Neuronal stem cell (in vitro differentiated cells): ENCODE results near the gene MEG3.

Source experiments
- DNase-seq: peaks from one replicate; pipeline ENCODE4 v3.0.0-alpha.2; 2013; ENCODE audit warnings: low spot score
- H2AFZ ChIP-seq: one replicate; pipeline ENCODE4 v1.6.1; 2013; ENCODE audit warnings: mild to moderate bottlenecking, low read length, inconsistent platforms
- H2AK5ac ChIP-seq: 2 replicates; pipeline ENCODE4 v1.6.1; 2013; ENCODE audit warnings: low read depth, mild to moderate bottlenecking, inconsistent platforms, low read length, moderate library complexity, mixed read lengths
- H2BK120ac ChIP-seq: 2 replicates; pipeline ENCODE4 v1.6.1; 2013; ENCODE audit warnings: low read depth, mild to moderate bottlenecking, inconsistent platforms, low read length, moderate library complexity, mixed read lengths
- H2BK12ac ChIP-seq: one replicate; pipeline ENCODE4 v1.6.1; 2013; ENCODE audit warnings: low read length, inconsistent platforms
- H2BK15ac ChIP-seq: 2 replicates; pipeline ENCODE4 v1.6.1; 2013; ENCODE audit warnings: mild to moderate bottlenecking, low read length, inconsistent platforms, mixed read lengths
- H2BK5ac ChIP-seq: one replicate; pipeline ENCODE4 v1.6.1; 2013; ENCODE audit warnings: inconsistent platforms, mild to moderate bottlenecking, low read length, moderate library complexity
- H3K14ac ChIP-seq: one replicate; pipeline ENCODE4 v1.6.1; 2013; ENCODE audit warnings: low read length, inconsistent platforms
- H3K18ac ChIP-seq: 2 replicates; pipeline ENCODE4 v1.6.1; 2013; ENCODE audit warnings: low read length, inconsistent platforms
- H3K23ac ChIP-seq: 2 replicates; pipeline ENCODE4 v1.6.1; 2013; ENCODE audit warnings: low read depth, mild to moderate bottlenecking, mixed read lengths, low read length, inconsistent platforms; ENCODE audit not compliant: poor library complexity
- H3K27ac ChIP-seq: replicated peaks from 3 replicates; pipeline ENCODE4 v1.5.1; 2013; ENCODE audit warnings: low read length, inconsistent platforms
- H3K27me3 ChIP-seq, 3 experiments: 2 replicates each; pipeline ENCODE4 v1.6.1; 2013; ENCODE audit warnings: low read length in 3 of 3, mild to moderate bottlenecking in 2 of 3, inconsistent platforms in 1 of 3, low read depth in 1 of 3, mixed read lengths in 1 of 3, moderate library complexity in 1 of 3; ENCODE audit not compliant: control insufficient read depth in 3 of 3, insufficient read depth in 3 of 3
- H3K36me3 ChIP-seq, 2 donors: replicated peaks in 1 of 2; 2 replicates each; pipeline ENCODE4 v1.6.1; 2013; ENCODE audit warnings: low read length in 2 of 2; ENCODE audit not compliant: control insufficient read depth in 2 of 2, insufficient read depth in 2 of 2
- H3K4ac ChIP-seq: 2 replicates; pipeline ENCODE4 v1.6.1; 2013; ENCODE audit warnings: inconsistent platforms, mild to moderate bottlenecking, low read length, moderate library complexity
- H3K4me1 ChIP-seq, 2 donors: 1 replicate in 1 of 2; 2 replicates in 1 of 2; pipeline ENCODE4 v1.6.1; 2013; ENCODE audit warnings: low read length in 2 of 2, low read depth in 1 of 2; ENCODE audit not compliant: control insufficient read depth in 2 of 2, insufficient read depth in 1 of 2
- H3K4me2 ChIP-seq: one replicate; pipeline ENCODE4 v1.6.1; 2013; ENCODE audit warnings: mild to moderate bottlenecking, low read length, inconsistent platforms; ENCODE audit not compliant: insufficient read depth, poor library complexity, severe bottlenecking
- H3K4me3 ChIP-seq, 2 donors: 2 replicates each; pipeline ENCODE4 v1.5.1; 2013; ENCODE audit warnings: low read length in 2 of 2, mild to moderate bottlenecking in 2 of 2, inconsistent platforms in 1 of 2, moderate library complexity in 1 of 2
- H3K79me1 ChIP-seq: one replicate; pipeline ENCODE4 v1.6.1; 2013; ENCODE audit warnings: low read depth, mild to moderate bottlenecking, inconsistent platforms, low read length, moderate library complexity
- H3K9ac ChIP-seq: one replicate; pipeline ENCODE4 v1.6.1; 2013; ENCODE audit warnings: mild to moderate bottlenecking, low read depth, low read length, inconsistent platforms; ENCODE audit not compliant: poor library complexity
- H3K9me3 ChIP-seq, 2 donors: replicated peaks in 1 of 2; 2 replicates each; pipeline versions ENCODE3 to v1.6.1; 2013; ENCODE audit warnings: low read length in 2 of 2, mild to moderate bottlenecking in 2 of 2, inconsistent platforms in 1 of 2, low read depth in 1 of 2, mixed read lengths in 1 of 2, moderate library complexity in 1 of 2; ENCODE audit not compliant: control insufficient read depth in 2 of 2, insufficient read depth in 1 of 2
- H4K8ac ChIP-seq: one replicate; pipeline ENCODE4 v1.6.1; 2013; ENCODE audit warnings: low read depth, mild to moderate bottlenecking, inconsistent platforms, low read length, moderate library complexity
- H4K91ac ChIP-seq: one replicate; pipeline ENCODE4 v1.6.1; 2013; ENCODE audit warnings: low read length, low read depth, mild to moderate bottlenecking, inconsistent platforms; ENCODE audit not compliant: poor library complexity
- WGBS, 2 donors: extraction: QIAGEN DNeasy Blood & Tissue Kit; methylation state at CpG; one replicate each; pipeline ENCODE4 v1.1.7; 2013; ENCODE audit warnings: missing lambda C conversion rate in 2 of 2, mixed read lengths in 1 of 2; ENCODE audit not compliant: insufficient read length in 2 of 2, insufficient replicate concordance in 1 of 2; ENCODE audit errors: extremely low coverage in 2 of 2; 5-methylcytosine and 5-hydroxymethylcytosine counted together

The MEG3 gene

DNA sequence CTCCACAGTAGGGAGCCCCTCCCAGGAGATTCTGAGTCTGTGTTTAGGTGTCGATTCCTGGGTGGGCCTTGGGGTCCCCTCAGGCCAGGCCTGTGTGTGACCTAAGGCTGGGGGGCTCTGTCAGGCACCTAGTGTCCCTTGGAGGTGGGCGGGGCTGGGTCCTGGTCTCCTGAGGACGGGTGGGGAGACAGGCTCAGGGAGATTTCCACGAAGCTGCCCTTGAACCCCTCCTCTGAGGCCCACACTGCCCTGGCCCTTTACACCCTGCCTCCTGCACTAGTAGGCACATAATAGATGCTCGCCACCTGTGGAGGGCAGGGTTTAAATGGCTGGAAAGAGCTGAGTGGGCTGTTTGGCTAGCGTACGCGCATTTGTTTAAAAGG, 32.9 kb downstream of the MEG3 start:
- Histone ChIP-seq H3K79me1 (no peaks in the 10 kb centered on the region), H2AK5ac (peak overlapping the region; percentile 93), H2BK12ac (peak overlapping the region; percentile 66), H3K9me3 (peaks cover 0 to 7% of the 10 kb centered on the region in 2 donors), H3K4me1 (peaks cover 0 to 10% of the 10 kb centered on the region in 2 donors), H2BK5ac (peak overlapping the region; percentile 46), H2BK120ac (no peak overlapping the region), H4K8ac (peak overlapping the region; percentile 75), H3K14ac (no peak overlapping the region), H3K4me3 (no peak overlapping the region), H3K9ac (peak overlapping the region; percentile 15), H3K23ac (no peak overlapping the region), H3K27me3 (peaks cover 0 to 14% (median 0%) of the 10 kb centered on the region in 3 experiments), H2AFZ (peak overlapping the region; percentile 13), H2BK15ac (peak overlapping the region; percentile 67), H3K4ac (peak overlapping the region; percentile 28), H3K27ac (no peak overlapping the region), H4K91ac (no peak overlapping the region), H3K18ac (peak overlapping the region; percentile 80), H3K4me2 (no peak overlapping the region), H3K36me3 (no peaks in the 10 kb centered on the region)
- no CpG with 5 or more reads among the region's 8 CpGs for WGBS, 2 donors
- no peak for DNase-seq

DNA sequence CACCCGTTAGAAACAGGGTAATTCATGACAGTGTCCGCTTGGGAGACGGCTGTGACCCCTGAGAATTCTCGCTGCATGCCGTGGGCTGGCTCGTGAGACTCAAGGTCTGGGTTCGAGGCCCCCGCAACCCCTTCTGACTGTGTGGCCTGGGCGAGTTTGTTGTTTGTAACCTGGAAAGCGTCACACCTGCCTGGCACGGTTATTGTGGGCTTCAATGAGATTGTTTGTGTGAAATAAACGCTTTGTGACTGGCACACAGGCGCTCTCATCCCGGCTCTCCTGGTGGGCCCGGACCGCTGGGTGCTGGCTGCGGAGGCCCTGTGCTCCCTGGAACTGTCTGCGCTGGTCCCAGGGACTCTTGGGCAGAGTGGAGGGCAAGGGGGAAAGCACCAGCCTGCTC, 33.9 kb downstream of the MEG3 start:
- no CpG with 5 or more reads among the region's 18 CpGs for WGBS, 2 donors
- Histone ChIP-seq H3K9me3 (peaks cover 0 to 7% of the 10 kb centered on the region in 2 donors), H3K4me1 (peaks cover 0 to 10% of the 10 kb centered on the region in 2 donors), H3K23ac (no peak overlapping the region), H3K14ac (no peak overlapping the region), H3K18ac (peak overlapping the region; percentile 69), H3K79me1 (no peaks in the 10 kb centered on the region), H3K27ac (no peak overlapping the region), H2AK5ac (peak overlapping the region; percentile 8), H4K8ac (no peak overlapping the region), H2BK120ac (peak overlapping the region; percentile 4), H3K4me2 (no peak overlapping the region), H3K27me3 (peaks cover 0 to 6% (median 0%) of the 10 kb centered on the region in 3 experiments), H3K4ac (no peak overlapping the region), H2BK15ac (peak overlapping the region; percentile 37), H3K36me3 (no peaks in the 10 kb centered on the region), H3K4me3 (no peak overlapping the region), H2BK12ac (no peak overlapping the region), H3K9ac (no peak overlapping the region), H2AFZ (no peak overlapping the region), H4K91ac (no peak overlapping the region), H2BK5ac (no peak overlapping the region)
- no peak for DNase-seq

DNA sequence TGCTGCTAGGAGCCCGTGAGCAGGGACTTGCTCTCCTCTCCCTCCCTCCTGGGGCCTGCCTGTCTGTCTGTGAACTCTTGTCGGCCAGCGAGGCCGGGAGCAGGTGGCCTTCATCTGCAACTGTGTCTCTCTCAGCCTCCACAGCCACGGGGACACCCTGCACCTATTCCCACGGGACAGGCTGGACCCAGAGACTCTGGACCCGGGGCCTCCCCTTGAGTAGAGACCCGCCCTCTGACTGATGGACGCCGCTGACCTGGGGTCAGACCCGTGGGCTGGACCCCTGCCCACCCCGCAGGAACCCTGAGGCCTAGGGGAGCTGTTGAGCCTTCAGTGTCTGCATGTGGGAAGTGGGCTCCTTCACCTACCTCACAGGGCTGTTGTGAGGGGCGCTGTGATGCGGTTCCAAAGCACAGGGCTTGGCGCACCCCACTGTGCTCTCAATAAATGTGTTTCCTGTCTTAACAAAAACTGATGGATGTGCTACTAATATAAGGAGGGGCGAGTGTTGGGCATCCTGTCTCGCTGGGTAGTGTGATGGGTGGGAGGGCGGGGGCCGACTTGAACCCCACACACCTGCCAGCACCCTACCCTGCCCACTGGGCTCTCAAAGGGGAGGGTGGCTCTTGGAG, 34.8 kb downstream of the MEG3 start:
- no peak overlapping the region for H4K8ac ChIP-seq
- H2BK15ac ChIP-seq = peak overlapping the region; percentile 38
- no peak overlapping the region for H3K27ac ChIP-seq
- H3K14ac ChIP-seq = no peak overlapping the region
- peaks cover 0 to 5% (median 0%) of the 10 kb centered on the region in 3 experiments for H3K27me3 ChIP-seq
- H3K9me3 ChIP-seq = peaks cover 0 to 7% of the 10 kb centered on the region in 2 donors
- H2BK12ac ChIP-seq = peak overlapping the region; percentile 87
- peak overlapping the region; percentile 89 for H2AK5ac ChIP-seq
- H3K23ac ChIP-seq = no peak overlapping the region
- peaks cover 0 to 13% of the 10 kb centered on the region in 2 donors for H3K4me1 ChIP-seq
- no CpG with 5 or more reads among the region's 19 CpGs for WGBS, 2 donors
- H2BK120ac ChIP-seq = peak overlapping the region; percentile 27
- H4K91ac ChIP-seq = no peak overlapping the region
- no peaks in the 10 kb centered on the region for H3K36me3 ChIP-seq
- no peak for DNase-seq
- no peak overlapping the region for H2AFZ ChIP-seq
- no peak overlapping the region for H3K4ac ChIP-seq
- peak overlapping the region; percentile 81 for H3K18ac ChIP-seq
- no peak overlapping the region for H3K4me3 ChIP-seq
- no peak overlapping the region for H3K9ac ChIP-seq
- H3K79me1 ChIP-seq = no peaks in the 10 kb centered on the region
- H2BK5ac ChIP-seq = no peak overlapping the region
- H3K4me2 ChIP-seq = no peak overlapping the region

DNA sequence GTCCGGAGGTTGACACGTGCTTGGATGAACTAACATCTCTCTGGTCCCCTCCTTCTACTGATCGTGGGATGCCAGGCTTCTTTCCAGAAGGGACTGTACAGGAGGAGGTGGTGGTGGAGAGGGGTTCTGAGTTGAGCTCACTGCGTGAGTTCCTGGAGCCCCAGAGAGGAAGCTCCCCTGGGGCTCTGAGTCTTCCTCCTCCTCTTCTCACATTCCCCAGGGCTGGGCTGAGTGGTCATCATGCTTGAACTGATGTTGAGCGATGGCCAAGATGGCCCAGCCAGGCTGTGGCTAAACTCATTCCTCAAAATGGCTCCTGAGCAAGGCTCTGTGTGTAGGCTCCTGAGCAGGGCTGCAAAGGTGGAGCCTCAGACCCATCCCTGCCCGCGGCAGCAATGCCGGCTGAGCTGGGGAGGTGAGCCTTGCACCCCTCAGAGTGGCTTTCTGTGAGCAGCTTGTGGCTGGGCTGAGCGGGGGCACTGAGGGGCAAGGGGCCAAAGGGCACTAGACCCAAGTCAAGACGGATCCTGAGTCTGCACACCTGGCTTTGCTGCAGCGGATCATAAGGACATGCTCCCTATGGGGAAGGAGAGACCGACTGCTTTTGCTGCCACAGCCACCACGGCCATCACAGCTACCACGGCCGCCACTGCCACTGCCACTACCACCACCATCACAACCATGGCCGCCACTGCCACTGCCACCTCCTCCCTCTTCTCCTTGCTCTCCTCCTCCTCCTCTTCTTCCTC, 35.4 kb downstream of the MEG3 start:
- H3K79me1 ChIP-seq = no peaks in the 10 kb centered on the region
- H2BK5ac ChIP-seq = no peak overlapping the region
- WGBS, 2 donors = no CpG with 5 or more reads among the region's 16 CpGs
- H3K27ac ChIP-seq = no peak overlapping the region
- no peak overlapping the region for H4K91ac ChIP-seq
- H3K4ac ChIP-seq = no peak overlapping the region
- peak overlapping the region; percentile 84 for H2BK15ac ChIP-seq
- no peak overlapping the region for H3K14ac ChIP-seq
- H2AK5ac ChIP-seq = peak overlapping the region; percentile 89
- H2BK120ac ChIP-seq = no peak overlapping the region
- peak overlapping the region; percentile 52 for H4K8ac ChIP-seq
- peak overlapping the region; percentile 91 for H3K18ac ChIP-seq
- H2BK12ac ChIP-seq = peak overlapping the region; percentile 68
- no peak overlapping the region for H3K9ac ChIP-seq
- peaks cover 0 to 14% of the 10 kb centered on the region in 2 donors for H3K4me1 ChIP-seq
- no peaks in the 10 kb centered on the region for H3K27me3 ChIP-seq
- H3K4me3 ChIP-seq = no peak overlapping the region
- peaks cover 0 to 7% of the 10 kb centered on the region in 2 donors for H3K9me3 ChIP-seq
- H2AFZ ChIP-seq = no peak overlapping the region
- H3K4me2 ChIP-seq = no peak overlapping the region
- no peak for DNase-seq
- no peaks in the 10 kb centered on the region for H3K36me3 ChIP-seq
- peak overlapping the region; percentile 31 for H3K23ac ChIP-seq
